Measurements from ENCODE around the gene SLC35D1.

The SLC35D1 gene

GRCh38 chr1:67044631-67045270 lies 9.2 kb downstream of the SLC35D1 start:
- DNase-seq (ENCODE audit: low read depth in 2 of 2), result no peak

GRCh38 chr1:67043366-67043765 lies 10.6 kb downstream of the SLC35D1 start:
- DNase-seq (ENCODE audit: low read depth in 2 of 2), result no peak

- DNase-seq (ENCODE audit: low read depth in 2 of 2), result no peak
Observed at GRCh38 chr1:67041841-67042503, 12.0 kb downstream of the SLC35D1 start.

- DNase-seq (ENCODE audit: low read depth in 2 of 2), result no peak
Observed at GRCh38 chr1:67040405-67040804, 13.5 kb downstream of the SLC35D1 start.

GRCh38 chr1:67031859-67032247 lies 22.1 kb downstream of the SLC35D1 start:
- DNase-seq (ENCODE audit: low read depth in 2 of 2), result no peak

- no peak for DNase-seq (ENCODE audit: low read depth in 2 of 2)
Observed at GRCh38 chr1:67031121-67031858, 22.7 kb downstream of the SLC35D1 start.

GRCh38 chr1:67029472-67029871 lies 24.5 kb downstream of the SLC35D1 start:
- no peak for DNase-seq (ENCODE audit: low read depth in 2 of 2)

GRCh38 chr1:67020765-67021164 lies 33.2 kb downstream of the SLC35D1 start:
- DNase-seq (ENCODE audit: low read depth in 2 of 2), result no peak

GRCh38 chr1:67020304-67020703 lies 33.6 kb downstream of the SLC35D1 start:
- no peak for DNase-seq (ENCODE audit: low read depth in 2 of 2)

- no peak for DNase-seq (ENCODE audit: low read depth in 2 of 2)
Observed at GRCh38 chr1:67019600-67020136, 34.3 kb downstream of the SLC35D1 start.

- DNase-seq (ENCODE audit: low read depth in 2 of 2), result no peak
Observed at GRCh38 chr1:67019121-67019520, 34.8 kb downstream of the SLC35D1 start.

GRCh38 chr1:67018574-67018973 lies 35.4 kb downstream of the SLC35D1 start:
- no peak for DNase-seq (ENCODE audit: low read depth in 2 of 2)

- DNase-seq (ENCODE audit: low read depth in 2 of 2), result no peak
Observed at GRCh38 chr1:67013573-67013972, 40.4 kb downstream of the SLC35D1 start.

GRCh38 chr1:67009792-67010191 lies 44.2 kb downstream of the SLC35D1 start:
- DNase-seq (ENCODE audit: low read depth in 2 of 2), result no peak

- no peak for DNase-seq (ENCODE audit: low read depth in 2 of 2)
Observed at GRCh38 chr1:67005068-67005467, 48.9 kb downstream of the SLC35D1 start.

GRCh38 chr1:67004176-67004575 lies 49.8 kb downstream of the SLC35D1 start:
- DNase-seq (ENCODE audit: low read depth in 2 of 2), result no peak

- DNase-seq (ENCODE audit: low read depth in 2 of 2), result no peak
Observed at GRCh38 chr1:67001682-67002425, 52.1 kb downstream of the SLC35D1 start.

- no peak for DNase-seq (ENCODE audit: low read depth in 2 of 2)
Observed at GRCh38 chr1:66999640-67000400, 54.1 kb downstream of the SLC35D1 start.

- no peak for DNase-seq (ENCODE audit: low read depth in 2 of 2)
Observed at GRCh38 chr1:66998972-66999371, 55.0 kb downstream of the SLC35D1 start.

- peak; percentile 37 to 39 for DNase-seq (ENCODE audit: low read depth in 2 of 2)
Observed at GRCh38 chr1:66996018-66996682, 57.8 kb downstream of the SLC35D1 start.

- DNase-seq (ENCODE audit: low read depth in 2 of 2), result no peak
Observed at GRCh38 chr1:66993076-66993475, 60.9 kb downstream of the SLC35D1 start.
